T-helper 2 cell (primary cell): ENCODE measurements around the gene REPIN1.

Source experiments
- DNase-seq, 5 experiments: peaks; one replicate each; pipeline versions ENCODE4 v3.0.0 to v3.0.0-alpha.2; 2012 to 2022

REPIN1 gene

DNA sequence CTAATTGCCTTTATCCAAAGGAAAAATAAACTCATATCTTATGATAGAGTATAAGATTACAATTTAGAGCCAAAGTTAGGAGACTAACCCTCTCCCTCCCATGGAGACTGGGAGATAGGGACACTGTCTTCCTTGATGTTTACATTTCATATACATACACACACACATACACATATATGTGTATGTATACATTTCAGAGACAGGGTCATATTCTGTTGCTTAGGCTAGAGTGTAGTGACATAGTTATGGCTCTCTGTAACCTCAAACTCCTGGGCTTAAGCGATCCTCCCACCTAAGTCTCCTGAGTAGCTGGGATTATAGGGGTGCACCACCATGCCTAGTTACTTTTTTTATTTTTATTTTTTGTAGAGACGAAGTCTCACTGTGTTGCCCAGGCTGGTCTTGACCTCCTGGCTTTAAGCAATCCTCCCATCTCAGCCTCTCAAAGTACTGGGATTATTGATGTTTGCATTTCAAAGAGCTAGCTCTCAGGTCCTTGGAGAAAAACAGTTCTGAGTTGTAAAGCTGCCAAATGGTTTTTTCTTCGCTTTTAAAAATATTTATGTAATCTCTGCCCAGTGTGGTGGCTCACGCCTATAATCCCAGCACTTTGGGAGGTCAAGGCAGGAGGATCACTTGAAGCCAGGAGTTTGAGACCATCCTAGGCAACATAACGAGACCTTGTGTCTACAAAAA lies 8.1 kb upstream of the REPIN1 start:
- no peak for DNase-seq

DNA sequence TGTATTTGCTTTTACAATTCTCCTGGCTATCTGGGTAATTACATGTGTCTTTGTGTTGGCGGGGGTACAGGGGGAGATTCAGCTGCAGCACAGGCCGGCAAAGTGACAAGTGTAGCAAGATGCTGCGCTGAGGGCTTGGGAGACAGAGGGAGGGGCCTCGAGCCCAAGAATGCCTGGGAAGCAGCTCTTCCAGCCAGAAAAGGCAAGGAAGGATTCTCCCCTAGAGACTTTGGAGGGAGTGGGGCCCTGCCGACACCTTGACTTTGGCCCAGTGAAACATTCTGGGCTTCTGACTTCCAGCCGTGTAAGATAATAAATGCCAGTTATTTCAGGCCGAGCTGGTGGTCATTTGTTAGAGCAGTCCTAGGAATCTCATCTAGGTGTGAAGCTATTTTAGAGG lies 7.2 kb upstream of the REPIN1 start:
- no peak for DNase-seq

GRCh38 chr7:150361807-150362621 lies 6.6 kb upstream of the REPIN1 start:
- no peak for DNase-seq

- DNase-seq = no peak
Observed at GRCh38 chr7:150363370-150363769, 5.3 kb upstream of the REPIN1 start.

DNA sequence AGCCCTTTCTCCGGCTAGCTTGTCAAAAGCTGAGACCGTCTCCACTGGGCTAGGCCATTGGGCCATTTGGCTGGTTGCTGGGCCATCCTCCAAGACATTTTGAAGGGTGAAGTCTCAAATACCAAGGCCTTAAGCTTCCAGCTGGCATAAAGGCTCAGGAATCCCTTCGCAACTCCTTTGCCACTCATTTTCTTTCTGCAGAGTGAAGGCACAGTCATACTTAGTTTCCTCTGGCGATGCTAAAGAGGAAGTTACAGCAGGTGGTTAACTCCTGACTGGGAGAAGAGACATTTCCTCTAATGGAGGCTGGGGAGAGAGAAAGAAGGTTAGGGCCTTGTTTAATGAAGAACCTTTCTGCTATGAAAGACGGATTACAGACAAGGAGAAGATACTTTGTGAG lies 4.8 kb upstream of the REPIN1 start:
- peak in 1 of 5 experiments; percentile 32 for DNase-seq

DNA sequence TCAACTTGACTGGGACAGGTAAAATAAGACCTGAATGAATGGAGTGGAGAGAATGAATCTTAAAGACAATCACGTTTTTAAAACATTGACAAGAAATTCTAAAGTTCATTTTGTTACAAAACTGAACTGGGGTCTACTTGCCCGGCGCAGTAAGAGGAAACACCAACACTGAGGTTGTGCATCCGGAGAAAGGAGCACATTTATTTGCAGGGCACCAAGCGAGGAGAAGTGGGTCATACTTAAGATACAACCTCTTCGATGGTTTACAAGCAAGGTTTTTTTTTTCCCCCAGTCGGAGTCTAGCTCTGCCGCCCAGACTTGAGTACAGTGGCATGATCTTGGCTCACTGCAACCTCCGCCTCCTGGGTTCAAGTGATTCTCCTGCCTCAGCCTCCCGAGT lies 3.4 kb upstream of the REPIN1 start:
- no peak for DNase-seq

DNA sequence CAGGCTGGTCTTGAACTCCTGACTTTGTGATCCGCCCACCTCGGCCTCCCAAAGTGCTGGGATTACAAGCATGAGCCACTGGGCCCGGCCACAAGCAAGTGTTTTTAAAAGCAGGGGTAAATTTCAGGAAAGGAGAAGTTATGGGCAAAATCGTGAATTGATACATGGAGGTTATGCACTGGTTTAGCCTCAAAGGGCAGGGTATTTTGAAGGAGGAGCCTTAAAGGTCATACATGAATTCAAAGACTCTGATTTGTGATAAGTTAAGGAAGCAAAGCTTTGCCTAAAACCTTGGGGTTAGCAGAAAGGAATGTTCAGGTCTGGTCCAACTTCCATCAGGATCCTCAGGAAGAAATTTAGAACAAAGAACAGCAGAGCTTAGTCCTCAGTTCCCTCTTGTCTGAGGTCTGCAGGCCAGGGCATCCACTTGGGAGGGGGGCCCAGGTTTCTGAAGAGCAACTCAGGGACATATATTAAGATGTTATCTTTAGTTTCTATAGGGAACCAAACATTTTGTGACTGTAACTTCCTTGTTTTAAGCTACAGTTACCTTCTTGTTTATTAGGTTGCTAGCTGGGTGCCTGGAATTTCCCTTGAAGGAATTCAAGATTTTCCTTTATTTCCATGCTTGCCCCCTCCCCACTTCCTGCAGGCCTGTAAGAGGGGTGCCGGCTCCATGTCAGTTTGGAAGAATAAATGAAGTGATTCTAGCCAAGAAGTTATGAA lies 2.8 kb upstream of the REPIN1 start:
- DNase-seq = no peak

GRCh38 chr7:150367677-150368095 lies 936 bp upstream of the REPIN1 start:
- no peak for DNase-seq

GRCh38 chr7:150368884-150369747 lies 494 bp downstream of the REPIN1 start:
- DNase-seq = peak in 3 of 5 experiments; percentile 41 to 62 (median 53)

- no peak for DNase-seq
Observed at GRCh38 chr7:150369748-150370501, 1.3 kb downstream of the REPIN1 start.

- DNase-seq = no peak
Observed at GRCh38 chr7:150370612-150371071, 2.0 kb downstream of the REPIN1 start.

- DNase-seq = no peak
Observed at GRCh38 chr7:150371131-150371995, 2.7 kb downstream of the REPIN1 start.

GRCh38 chr7:150371996-150372270 lies 3.3 kb downstream of the REPIN1 start:
- DNase-seq = no peak

- no peak for DNase-seq
Observed at GRCh38 chr7:150372271-150373048, 3.8 kb downstream of the REPIN1 start.

DNA sequence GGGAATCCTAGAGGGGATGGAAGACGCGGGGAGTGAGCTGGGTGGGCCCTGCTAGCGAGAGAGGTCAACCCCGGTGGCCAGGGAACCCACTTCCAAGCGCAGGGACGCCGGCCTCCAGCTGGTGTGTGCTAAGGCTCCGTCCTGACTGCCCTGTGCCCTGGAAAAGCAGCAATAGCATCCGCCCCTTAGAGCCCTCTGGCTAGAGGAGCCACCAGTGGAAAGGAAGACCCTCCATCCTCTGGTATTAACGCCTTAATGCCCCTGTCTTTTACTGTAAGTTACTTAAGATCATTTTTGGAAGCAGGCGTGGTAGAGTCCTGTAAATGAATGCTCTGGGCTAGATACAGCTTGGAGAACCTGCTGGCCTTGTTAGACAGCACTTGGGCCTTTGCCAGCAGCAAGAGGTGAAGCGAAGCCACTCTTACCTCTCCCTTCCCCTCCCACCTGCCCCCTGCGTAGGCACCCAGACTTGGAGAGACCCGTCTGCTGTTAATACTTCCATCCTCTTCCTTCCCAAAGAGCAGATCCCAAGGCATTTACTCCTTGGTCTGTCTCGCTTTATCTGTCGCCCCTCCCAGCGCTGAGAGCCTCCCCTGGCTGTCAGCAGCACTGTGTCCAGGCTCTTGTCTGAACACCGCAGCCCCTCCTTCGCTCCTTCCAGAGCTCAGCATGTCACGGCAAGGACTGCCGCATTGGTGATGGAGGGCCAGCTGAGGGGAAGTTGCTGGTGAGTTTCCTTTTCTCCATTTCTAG lies 4.6 kb downstream of the REPIN1 start:
- DNase-seq = no peak

- no peak for DNase-seq
Observed at GRCh38 chr7:150374026-150374425, 5.4 kb downstream of the REPIN1 start.

GRCh38 chr7:150374472-150374871 lies 5.8 kb downstream of the REPIN1 start:
- no peak for DNase-seq

DNA sequence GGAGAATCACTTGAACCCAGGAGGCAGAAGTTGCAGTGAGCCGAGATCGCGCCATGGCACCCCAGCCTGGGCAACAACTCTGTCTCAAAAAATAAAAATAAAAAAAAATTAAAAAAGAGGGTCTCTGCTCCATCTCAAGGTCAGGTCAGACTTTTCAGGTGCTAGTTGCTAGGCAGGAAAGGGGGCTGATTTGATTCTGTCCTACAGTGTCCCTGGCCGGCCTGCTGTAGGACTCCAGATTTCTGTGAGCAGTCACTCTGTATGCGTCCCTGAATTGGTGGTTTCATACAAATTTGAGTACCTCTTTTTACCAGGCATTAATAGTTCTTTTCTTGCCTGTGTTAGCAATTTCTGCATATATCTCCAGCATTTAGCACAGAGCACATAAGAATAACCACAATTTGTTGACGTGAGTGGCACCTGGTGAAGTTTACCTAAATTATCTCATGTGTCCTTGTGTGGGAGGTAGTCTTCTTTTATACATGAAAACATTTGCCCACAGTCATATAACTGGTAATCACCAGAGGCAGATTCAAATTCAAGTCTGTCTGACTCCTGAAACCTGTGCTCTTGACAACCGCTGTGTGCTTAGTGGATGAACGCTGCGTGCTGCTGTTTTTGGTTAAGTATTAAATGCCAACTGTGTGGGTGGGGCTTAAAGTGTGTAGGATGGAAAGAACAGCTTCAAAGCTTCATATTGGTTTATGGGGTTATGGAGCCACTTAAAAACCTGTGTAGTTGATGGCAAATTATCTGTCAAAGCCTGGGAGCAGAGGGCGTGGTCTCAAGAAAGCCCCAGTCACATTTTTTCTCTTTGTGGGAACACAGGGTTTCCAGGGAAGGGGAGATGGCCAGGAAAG lies 7.3 kb downstream of the REPIN1 start:
- peak in 1 of 5 experiments; percentile 80 for DNase-seq
